Testis (tissue), 2 donors: ENCODE results near the gene CCBE1.

Experiments used
- POLR2A ChIP-seq: fragments of 450-650 bp; IDR thresholded peaks from one replicate; pipeline ENCODE4 v1.6.1; 2017; ENCODE audit warnings: antibody characterized with exemption, mild to moderate bottlenecking, moderate library complexity
- TF ChIP-seq, protein P1 (sequence below), 3 experiments: fragments of 450-650 bp in 2 of 3; fragments of 200-600 bp in 1 of 3; sonication (generic) in 1 of 3; IDR thresholded peaks; one replicate each; pipeline ENCODE4 v1.5.1; 2016 to 2019; ENCODE audit warnings: antibody characterized with exemption in 3 of 3, mild to moderate bottlenecking in 2 of 3, moderate library complexity in 1 of 3

DNA sequence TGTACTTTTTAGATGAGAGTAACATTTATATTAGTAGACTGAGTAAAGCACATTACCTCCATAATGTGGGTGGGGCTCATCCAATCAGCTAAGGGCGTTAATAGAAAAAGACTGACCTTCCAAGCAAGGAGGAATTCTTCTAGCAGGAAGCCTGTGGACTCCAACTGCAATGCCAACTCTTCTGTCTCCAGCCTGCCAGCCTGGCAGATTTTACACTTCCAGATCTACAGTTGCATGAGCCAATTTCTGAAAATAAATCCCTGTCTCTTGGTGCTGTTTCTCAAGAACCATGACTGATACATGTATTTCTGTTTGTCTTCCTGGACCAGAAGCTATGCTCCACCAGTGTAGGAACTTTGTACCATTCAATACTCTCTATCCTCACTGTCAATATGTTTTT is 269.2 kb downstream of the CCBE1 start:
- TF ChIP-seq, protein P1, sequence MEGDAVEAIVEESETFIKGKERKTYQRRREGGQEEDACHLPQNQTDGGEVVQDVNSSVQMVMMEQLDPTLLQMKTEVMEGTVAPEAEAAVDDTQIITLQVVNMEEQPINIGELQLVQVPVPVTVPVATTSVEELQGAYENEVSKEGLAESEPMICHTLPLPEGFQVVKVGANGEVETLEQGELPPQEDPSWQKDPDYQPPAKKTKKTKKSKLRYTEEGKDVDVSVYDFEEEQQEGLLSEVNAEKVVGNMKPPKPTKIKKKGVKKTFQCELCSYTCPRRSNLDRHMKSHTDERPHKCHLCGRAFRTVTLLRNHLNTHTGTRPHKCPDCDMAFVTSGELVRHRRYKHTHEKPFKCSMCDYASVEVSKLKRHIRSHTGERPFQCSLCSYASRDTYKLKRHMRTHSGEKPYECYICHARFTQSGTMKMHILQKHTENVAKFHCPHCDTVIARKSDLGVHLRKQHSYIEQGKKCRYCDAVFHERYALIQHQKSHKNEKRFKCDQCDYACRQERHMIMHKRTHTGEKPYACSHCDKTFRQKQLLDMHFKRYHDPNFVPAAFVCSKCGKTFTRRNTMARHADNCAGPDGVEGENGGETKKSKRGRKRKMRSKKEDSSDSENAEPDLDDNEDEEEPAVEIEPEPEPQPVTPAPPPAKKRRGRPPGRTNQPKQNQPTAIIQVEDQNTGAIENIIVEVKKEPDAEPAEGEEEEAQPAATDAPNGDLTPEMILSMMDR (IDR thresholded peaks at IDR 0.05) = no peak
- TF ChIP-seq POLR2A = no peak
